ENCODE measurements around the gene KIF25.

DNA sequence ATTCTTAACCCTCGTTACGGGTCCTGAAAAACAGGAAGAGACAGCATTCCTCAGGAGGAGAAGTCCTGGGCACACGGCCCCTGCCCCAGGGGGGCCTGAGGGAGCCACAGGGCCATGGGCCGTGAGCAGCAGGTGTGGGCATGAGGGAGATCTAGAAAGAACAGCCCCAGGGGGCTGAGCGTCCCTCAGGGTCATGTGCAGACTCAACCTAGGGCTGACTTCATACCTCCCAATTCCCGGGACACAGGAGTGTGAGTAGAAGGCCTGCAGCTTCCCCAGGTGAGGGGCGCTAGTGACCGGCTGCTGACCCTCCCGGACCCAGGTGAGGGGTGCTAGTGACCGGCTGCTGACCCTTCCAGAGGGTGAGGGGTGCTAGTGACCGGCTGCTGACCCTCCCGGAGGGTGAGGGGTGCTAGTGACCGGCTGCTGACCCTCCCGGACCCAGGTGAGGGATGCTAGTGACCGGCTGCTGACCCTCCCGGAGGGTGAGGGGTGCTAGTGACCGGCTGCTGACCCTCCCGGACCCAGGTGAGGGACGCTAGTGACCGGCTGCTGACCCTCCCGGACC, 46.5 kb downstream of the KIF25 start:
- TF ChIP-seq, protein P1, sequence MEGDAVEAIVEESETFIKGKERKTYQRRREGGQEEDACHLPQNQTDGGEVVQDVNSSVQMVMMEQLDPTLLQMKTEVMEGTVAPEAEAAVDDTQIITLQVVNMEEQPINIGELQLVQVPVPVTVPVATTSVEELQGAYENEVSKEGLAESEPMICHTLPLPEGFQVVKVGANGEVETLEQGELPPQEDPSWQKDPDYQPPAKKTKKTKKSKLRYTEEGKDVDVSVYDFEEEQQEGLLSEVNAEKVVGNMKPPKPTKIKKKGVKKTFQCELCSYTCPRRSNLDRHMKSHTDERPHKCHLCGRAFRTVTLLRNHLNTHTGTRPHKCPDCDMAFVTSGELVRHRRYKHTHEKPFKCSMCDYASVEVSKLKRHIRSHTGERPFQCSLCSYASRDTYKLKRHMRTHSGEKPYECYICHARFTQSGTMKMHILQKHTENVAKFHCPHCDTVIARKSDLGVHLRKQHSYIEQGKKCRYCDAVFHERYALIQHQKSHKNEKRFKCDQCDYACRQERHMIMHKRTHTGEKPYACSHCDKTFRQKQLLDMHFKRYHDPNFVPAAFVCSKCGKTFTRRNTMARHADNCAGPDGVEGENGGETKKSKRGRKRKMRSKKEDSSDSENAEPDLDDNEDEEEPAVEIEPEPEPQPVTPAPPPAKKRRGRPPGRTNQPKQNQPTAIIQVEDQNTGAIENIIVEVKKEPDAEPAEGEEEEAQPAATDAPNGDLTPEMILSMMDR (IDR thresholded peaks at IDR 0.05; ENCODE audit: low read depth, low read length): no peak
- TF ChIP-seq, protein P2, sequence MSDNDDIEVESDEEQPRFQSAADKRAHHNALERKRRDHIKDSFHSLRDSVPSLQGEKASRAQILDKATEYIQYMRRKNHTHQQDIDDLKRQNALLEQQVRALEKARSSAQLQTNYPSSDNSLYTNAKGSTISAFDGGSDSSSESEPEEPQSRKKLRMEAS (IDR thresholded peaks at IDR 0.05; ENCODE audit: low read depth, low read length): no peak
- no peak for TF ChIP-seq POLR2A (IDR thresholded peaks at IDR 0.05; ENCODE audit: extremely low read depth, insufficient read length)
